ENCODE measurements around the gene PLPP3.

DNA sequence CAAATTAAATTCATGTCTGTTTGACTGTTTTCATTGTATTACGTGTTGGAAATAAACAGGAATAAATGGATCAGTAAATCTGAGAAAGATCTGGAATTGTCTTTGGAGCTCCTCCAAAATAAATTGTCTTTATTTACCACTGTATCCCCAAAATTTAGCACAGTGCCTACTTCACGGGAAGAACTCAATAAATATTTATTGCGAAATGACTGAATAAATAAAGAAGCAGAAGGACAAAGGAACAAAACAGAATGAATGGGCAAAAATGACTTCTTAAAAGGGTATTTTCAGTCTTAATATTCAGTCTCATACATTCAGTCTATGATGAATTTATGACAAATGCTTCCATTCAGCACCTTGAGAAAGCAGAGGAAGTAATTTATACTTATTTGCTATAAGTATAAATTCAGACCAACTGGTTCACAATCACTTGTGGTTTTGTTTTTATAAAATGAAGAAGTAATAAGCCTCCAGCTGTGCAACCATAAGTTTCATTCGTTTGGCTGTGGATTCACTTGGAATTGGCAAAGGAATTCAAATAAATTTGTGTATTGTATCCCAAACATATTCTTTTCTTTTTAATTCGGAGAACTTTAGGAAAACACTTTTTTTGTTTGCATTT lies 46.6 kb upstream of the PLPP3 start:
- no peak for TF ChIP-seq POLR2AphosphoS5 (IDR thresholded peaks at IDR 0.05)
- TF ChIP-seq POLR2A (IDR thresholded peaks at IDR 0.05; ENCODE audit: low read depth): no peak
